Endometrial microvascular endothelial cells (primary cell): Measurements from ENCODE around the gene BCL2L14. TPM values are rescaled to one million over a fixed set of nuclear protein-coding genes. Genes with fewer than 3 reads are reported as not detected.

Source experiments
- in situ Hi-C: cut with HindIII; loops from 2 replicates; pipeline ENCODE4 v1.10.0; 2017; ENCODE audit warnings: low sequenced_read_pairs, low pct_unique_long_range_greater_than_20kb; ENCODE audit errors: inconsistent ontology term
- total RNA-seq: library from RNA; depleted of rRNA; stranded (reverse); fragments of >200 nt; gene quantifications from one replicate; pipeline ENCODE4 v1.2.3, GENCODE V29; 2015; ENCODE audit errors: inconsistent ontology term

The BCL2L14 gene
- total RNA-seq, 1 donor from 2014 or later: not detected

DNA sequence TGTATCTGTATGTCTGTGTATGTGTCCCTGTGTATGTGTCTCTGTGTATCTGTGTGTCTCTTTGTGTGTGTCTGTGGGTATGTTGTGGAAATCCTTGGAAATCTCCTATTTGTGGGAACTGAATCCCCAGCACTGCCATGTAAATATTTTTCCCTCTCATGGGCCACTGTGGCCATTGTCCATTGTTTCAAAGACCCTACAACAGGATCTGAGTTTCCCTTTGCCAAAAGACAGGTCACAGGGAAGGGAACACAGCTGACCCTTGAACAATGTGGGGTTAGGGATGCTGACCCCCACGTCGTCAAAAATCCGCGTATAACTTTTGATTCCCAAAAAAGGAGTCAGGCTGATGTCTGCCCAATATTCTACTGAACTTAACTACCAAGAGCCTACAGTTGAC is 22.5 kb upstream of the BCL2L14 start:
- in situ Hi-C loops: loop anchor here (25.0 kb wide), 1 partner anchor 461 kb away; no protein-coding TSS in a partner anchor

DNA sequence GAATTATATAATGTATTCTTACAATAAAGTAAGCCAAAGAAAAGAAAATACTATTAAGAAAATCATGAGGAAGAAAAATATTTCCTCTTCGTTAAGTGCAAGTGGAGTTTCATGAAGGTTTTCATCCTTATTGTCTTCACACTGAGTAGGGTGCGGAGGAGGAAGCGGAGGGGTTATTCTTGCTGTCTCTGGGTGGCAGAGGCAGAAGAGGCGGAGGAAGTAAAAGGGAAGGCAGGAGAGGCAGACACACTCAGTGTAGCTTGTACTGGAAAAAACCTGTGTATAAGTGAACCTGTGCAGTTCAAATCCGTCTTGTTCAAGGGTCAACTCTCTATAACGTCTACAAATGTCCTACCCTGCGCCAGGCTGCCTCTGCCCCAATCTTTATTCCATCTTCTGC is 22.0 kb upstream of the BCL2L14 start:
- in situ Hi-C loops: loop anchor here (25.0 kb wide), 1 partner anchor 461 kb away; no protein-coding TSS in a partner anchor

DNA sequence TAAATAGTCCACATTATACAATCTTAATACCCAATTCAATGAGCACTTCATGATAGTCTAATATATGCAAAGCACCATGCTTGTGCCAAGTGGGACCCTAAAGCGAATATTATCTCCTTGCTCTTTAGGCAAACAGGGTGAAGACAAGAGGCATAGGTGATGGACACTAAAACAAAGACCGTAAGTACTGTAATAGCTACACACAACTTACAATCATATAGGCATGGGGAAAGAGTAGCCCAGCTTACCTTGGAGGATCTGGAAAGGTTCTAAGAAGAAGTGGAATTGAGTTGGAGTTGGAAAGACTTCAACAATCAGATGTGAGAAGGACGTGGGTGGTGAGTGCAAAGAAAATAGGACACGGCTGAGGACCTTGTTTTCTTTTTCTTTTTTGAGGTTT is 19.1 kb upstream of the BCL2L14 start:
- in situ Hi-C loops: no loop called here

DNA sequence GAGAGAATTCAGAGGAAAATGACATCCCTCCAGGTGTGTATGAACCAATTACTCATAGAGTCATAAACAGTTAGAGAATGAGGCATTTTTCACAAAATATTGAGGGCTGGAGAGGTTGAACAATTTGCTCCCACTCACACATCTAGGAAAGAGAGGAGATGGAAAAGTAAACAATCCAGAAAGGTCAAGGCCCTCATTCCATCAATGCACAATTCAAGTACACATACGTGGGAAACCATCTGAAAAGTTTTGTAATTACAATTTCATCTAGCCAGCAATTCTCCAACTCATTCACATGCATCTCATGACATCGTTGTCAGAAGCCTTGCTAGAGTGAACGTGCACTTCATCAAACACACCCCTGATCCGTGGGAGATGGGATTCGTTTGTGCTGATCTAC is 15.7 kb upstream of the BCL2L14 start:
- in situ Hi-C loops: no loop called here

DNA sequence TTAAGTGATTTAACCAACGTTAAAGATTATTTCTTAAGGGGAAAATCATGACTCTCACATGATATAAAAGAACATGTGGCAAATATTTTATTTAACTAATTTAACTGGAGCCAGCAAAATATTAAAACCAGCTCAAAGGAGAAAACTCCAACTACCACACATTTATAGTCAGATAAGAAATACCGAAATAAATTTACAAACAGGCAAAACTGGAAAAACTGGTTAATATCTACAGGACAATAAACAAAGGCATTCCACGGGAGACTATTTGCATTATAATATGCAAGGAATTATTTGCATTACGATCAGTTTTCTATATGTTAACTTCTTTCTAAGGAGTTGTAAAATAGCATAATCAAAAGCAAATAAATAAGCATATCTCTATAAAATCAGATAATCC is 13.8 kb upstream of the BCL2L14 start:
- in situ Hi-C loops: no loop called here

DNA sequence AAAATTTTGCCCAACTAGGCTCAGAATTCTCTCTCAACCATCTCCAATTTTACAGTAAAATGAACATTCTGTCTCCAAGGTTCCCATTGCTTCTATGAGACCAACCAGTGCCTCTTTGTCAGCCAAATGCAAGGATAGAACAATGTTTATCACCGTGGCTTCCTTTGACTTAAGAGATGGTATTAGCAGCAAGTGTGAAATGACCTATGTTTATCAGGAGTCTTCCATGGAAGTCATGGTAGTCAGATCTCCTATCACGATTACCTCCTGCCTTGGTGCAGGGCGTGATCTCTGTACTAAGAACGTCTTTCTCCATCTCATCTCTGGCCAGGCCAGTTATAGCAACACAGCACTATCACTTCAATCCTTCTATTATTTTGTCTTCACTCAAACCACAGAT is 6.1 kb upstream of the BCL2L14 start:
- in situ Hi-C loops: no loop called here

DNA sequence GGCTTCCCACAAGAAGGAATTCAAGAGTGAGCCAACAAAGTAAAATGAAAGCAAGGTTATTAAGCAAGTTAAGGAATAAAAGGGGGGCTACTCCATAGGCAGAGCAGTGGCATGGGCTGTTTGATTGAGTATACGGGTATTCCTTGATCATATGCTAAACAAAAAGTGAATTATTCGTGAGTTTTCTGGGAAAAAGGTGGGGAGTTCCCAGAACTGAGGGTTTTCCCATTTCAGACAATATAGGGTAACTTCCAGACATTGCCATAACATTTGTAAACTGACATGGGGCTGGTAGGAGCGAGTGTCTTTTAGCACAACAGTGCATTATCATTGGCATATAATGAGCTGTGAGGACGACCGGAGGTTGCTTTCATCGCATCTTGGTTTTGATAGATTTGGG is 2.0 kb upstream of the BCL2L14 start:
- in situ Hi-C loops: no loop called here

DNA sequence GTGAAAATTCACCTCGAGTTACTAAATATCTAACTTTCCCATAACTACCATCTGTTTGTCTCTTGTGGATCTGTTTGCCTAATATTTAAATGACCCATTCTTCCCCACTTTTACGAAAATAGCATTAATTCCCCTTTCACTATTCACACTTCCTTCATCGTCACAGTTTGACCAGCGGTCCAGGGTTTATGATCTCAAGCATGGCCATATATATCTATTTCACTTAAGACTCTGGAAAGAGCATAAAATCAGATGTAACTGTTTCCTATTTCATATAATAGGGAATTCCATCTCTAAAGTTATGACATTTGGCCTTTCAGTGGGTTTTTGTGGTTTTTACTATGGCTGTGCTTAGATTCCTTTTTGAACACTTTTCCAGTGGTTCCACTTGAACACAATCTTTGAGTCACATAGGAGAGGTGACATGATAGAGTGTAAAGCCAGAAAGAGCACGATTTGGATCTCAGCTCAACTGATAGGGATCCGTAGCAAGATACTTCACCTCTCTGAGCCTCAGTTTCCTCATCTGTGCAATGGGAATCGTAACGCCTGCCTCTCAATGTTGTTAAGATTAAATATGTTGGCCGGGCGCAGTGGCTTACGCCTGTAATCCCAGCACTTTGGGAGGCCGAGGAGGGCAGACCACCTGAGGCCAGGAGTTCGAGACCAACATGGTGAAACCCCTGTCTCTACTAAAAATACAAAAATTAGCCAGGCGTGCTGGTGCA is 754 bp upstream of the BCL2L14 start:
- in situ Hi-C loops: no loop called here

DNA sequence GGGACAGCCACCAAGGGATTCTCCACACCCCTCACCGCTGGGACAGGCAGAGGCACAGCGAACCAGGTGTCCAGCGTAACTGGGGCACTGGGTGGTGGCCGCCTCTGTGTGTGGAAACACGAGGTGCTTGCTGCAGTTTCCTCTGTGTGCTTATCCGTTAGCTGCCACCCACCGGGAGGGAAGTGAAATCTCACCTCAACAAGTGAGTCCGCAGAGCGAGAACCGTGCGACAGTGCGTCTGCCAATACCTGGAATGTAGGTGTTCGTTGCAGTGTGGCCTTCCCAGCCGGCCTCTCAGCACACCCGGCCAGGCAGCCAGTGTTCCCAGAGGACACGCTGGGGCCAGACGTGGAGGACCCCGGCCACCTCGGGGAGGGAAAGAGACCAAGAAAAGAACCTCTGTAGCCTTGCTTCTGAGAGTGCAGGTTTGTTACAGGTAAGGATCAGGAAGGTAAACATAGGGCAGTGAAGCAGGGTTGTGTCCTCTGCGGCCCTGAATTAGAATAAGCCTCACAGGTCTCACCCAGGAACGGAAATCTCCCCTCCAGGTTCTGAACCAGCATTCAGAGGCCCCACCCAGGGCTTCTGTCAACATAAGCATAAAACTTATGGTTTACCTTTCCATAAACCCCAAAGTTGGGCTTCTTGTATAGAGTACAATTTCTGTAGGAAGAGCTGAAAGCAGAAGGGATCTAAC is 1.5 kb downstream of the BCL2L14 start:
- in situ Hi-C loops: no loop called here

DNA sequence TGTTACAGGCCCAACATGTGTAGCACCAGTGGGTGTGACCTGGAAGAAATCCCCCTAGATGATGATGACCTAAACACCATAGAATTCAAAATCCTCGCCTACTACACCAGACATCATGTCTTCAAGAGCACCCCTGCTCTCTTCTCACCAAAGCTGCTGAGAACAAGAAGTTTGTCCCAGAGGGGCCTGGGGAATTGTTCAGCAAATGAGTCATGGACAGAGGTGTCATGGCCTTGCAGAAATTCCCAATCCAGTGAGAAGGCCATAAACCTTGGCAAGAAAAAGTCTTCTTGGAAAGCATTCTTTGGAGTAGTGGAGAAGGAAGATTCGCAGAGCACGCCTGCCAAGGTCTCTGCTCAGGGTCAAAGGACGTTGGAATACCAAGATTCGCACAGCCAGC is 8.6 kb downstream of the BCL2L14 start:
- in situ Hi-C loops: no loop called here

DNA sequence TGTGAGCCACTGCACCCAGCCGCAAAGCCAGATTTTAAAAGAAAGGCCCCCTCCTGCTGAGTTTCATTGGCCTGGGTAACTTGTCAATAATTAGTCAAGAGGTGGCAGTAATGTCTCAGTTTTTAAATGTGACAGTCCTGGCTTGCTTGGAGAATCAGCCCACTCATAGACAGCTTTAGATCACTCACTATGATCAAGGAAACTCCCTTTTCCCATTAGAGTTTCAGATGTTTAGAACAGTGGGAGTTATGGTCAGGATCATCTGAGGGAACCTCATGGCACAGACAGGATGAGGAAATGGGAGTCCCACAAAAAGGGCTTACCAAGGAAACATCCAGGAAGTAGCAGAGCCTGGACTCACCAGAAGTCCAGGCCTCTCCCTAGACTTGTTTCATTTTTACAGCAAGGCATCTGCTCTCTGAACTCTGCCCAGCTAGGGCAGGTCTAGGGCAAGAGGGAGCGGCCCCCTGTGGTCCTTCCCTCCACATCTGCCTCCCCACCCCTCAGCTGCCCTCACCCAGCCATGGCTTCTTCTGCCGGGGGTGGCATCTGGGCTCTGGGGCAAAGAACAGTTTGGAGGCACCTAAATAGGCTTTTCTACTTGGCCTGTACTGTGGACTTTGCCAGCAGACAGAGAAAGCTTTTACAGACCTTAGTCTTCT is 11.2 kb downstream of the BCL2L14 start:
- in situ Hi-C loops: loop anchor here (10.0 kb wide), 1 partner anchor 243 kb away; no protein-coding TSS in a partner anchor

DNA sequence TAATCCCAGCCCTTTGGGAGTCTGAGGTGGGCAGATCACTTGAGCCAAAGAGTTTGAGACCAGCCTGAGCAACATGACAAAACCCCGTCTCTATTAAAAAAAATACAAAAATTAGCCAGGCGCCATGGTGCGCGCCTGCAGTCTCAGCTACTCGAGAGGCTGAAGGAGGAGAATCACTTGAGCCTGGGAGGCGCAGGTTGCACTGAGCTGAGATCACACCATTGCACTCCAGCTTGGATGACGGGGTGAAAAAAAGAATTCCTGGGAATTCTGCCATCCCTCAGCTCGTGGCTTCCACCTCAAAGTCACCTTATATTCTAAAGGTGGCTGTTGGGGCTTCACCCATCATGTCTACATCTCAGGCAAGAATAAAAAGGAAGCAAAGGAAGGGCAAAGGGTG is 12.9 kb downstream of the BCL2L14 start:
- in situ Hi-C loops: loop anchor here (10.0 kb wide), 1 partner anchor 241 kb away; no protein-coding TSS in a partner anchor

DNA sequence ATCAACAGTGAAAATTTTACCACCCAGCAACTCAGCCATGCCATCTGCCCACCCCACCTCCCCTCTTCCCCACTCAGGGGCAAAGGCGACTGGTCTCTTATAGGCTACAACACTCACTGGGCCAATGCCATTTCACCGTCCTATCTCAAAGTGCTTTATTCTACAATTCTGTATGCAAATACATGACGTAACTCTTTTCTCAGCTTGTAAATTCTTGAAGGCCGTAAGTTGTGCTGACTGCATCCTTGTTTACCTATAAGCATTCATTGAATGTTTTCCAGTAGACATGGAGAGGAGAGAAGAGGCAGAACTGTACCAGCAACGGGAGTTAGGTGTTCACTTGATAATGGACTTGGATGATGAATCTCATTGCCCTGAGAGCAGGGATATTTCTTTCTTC is 15.6 kb downstream of the BCL2L14 start:
- in situ Hi-C loops: loop anchor here (10.0 kb wide), 1 partner anchor 238 kb away; no protein-coding TSS in a partner anchor

DNA sequence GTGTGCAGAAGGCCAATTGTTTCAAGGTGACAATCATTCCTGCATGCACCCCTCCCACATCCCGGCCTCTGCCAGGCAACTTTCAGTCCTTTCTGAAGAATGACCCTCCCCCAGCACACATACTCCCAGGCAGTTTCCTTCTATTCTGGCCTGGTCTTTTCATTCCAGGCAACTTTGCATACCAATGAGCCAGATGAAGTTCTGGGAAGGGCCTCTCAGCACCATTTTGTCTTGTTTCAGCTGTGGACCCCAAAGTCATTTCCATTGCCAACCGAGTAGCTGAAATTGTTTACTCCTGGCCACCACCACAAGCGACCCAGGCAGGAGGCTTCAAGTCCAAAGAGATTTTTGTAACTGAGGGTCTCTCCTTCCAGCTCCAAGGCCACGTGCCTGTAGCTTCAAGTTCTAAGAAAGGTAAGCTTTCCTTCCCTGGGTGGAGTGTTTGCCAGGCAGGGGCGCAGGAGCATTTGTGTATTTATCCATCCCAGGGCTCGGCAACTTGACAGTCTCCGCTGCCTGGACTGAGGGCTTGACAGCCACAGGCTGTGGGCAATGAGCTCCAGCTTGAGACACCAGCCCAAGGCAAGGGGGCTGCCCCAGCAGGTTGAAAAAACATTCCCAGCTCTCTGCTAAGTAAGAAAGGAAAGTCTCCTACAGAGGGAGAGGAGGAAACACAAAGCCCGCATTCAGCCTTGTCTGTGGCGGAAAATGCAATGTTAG is 16.4 kb downstream of the BCL2L14 start:
- in situ Hi-C loops: loop anchor here (10.0 kb wide), 1 partner anchor 238 kb away; no protein-coding TSS in a partner anchor

DNA sequence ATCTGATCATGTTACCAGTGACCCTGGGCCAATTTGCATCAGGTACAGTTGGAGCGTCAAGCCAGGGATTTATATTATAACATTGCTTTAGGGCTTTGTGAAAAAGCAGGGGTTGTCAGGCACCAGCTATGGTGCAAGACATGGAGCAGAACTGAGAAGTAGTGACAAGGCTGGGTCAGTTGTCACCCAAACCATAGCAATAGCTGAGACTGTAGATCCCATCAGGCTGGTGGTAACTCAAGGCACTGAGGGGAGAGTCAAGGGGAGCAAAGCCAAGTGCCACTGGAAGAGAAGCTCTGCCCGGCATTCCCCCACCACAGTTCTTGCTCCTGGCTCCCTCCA is 16.9 kb downstream of the BCL2L14 start:
- in situ Hi-C loops: loop anchor here (10.0 kb wide), 1 partner anchor 237 kb away; no protein-coding TSS in a partner anchor

DNA sequence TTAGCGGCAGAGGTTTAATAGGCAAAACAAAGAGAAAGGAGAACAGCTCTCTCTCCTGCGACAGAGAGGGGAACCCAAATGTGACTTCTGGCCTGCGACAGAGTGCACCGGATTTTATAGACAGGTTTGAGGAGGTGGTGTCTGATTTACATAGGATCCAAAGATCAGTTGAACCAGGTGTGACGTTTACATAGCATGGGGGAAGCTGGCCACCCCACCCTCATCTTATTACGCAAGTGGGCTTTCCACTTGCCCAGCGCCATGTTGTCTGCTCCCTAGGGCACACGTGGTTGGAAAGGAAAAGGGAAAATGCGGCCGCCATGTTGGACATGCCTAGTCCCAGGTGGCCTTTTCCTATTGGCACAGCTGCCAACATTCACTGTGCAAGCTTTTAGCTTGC is 17.4 kb downstream of the BCL2L14 start:
- in situ Hi-C loops: loop anchor here (10.0 kb wide), 1 partner anchor 237 kb away; no protein-coding TSS in a partner anchor

DNA sequence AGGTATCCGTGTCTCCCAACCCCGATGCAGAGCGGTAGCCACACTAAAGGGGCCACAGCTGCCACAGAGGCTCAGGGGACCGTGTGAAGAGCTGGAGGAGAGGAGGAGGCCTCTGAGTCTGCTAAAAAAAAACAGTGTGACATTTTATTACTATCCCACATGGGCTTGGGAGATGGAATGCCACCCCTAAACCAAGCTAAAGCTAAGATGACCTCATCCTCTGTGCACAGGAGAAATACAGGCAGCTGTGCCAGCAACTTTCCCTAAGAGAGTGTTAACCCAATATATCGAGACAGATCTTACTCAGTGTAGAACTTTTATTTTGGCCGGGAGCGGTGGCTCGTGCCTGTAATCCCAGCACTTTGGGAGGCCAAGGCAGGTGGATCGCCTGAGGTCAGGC is 18.0 kb downstream of the BCL2L14 start:
- in situ Hi-C loops: loop anchor here (10.0 kb wide), 1 partner anchor 236 kb away; no protein-coding TSS in a partner anchor

DNA sequence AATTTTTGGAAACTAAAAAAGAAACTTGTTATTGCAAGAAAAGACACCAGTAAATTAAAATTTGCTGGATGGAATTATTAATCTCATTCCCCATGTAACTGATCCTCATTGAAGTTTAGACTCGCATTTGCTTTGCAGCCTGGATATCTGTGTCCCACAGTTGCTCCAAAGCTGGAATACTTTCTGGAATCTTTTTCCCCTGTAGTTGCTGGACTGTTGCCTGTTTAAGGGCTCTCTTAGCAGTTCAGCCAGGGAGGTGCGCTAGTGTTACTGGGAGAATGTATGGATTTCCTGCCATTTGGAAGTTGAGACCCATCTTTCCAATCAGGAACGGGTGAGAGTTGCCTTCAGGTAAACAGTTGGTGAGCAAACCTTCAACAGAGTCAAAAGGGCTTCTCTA is 20.3 kb downstream of the BCL2L14 start:
- in situ Hi-C loops: no loop called here
